Adipocyte (in vitro differentiated cells): Measurements from ENCODE around the gene TMEFF2.

ENCODE experiments used
- DNase-seq: peaks from one replicate; pipeline ENCODE4 v3.0.0-alpha.2; 2015; ENCODE audit warnings: low read depth
- H3K27me3 ChIP-seq: replicated peaks from 2 replicates; pipeline ENCODE4 v1.7.0; 2013; ENCODE audit warnings: mild to moderate bottlenecking, low read length, moderate library complexity; ENCODE audit not compliant: control insufficient read depth, insufficient read depth
- H3K36me3 ChIP-seq: 2 replicates; pipeline ENCODE4 v1.7.0; 2013; ENCODE audit warnings: low read length, mild to moderate bottlenecking, moderate library complexity; ENCODE audit not compliant: control insufficient read depth, insufficient read depth, severe bottlenecking
- H3K4me1 ChIP-seq: 2 replicates; pipeline ENCODE4 v1.7.0; 2013; ENCODE audit warnings: mild to moderate bottlenecking, low read length, moderate library complexity; ENCODE audit not compliant: control insufficient read depth, insufficient read depth
- H3K4me3 ChIP-seq: 2 replicates; pipeline ENCODE4 v1.7.0; 2013; ENCODE audit warnings: mild to moderate bottlenecking, low read length, moderate library complexity
- H3K9ac ChIP-seq: 2 replicates; pipeline ENCODE4 v1.7.0; 2013; ENCODE audit warnings: mild to moderate bottlenecking, low read length, moderate library complexity
- H3K9me3 ChIP-seq: 2 replicates; pipeline ENCODE4 v1.7.0; 2013; ENCODE audit warnings: mild to moderate bottlenecking, low read length, moderate library complexity; ENCODE audit not compliant: control insufficient read depth

Gene TMEFF2

DNA sequence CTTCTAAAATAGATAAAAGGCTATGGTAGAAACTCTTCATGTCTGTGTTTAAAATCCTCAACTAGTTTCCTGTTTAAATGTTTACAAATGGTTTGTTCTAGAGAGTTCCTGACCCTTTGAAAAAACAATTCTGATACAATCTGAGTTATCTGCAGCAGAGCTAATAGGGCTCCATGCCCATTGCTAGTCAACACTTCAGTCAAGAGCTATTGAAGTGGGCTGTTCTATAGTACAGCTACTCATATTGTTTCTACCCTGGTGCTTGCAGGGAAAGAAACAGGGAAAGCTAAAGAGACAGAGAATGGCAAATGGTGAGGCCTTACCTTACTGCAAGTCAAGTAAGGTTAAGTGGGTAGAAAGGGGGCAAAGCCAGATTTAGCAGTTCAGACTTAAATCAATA is 235.5 kb downstream of the TMEFF2 start:
- no peak overlapping the region for H3K4me3 ChIP-seq
- no peaks in the 10 kb centered on the region for H3K9me3 ChIP-seq
- no peak for DNase-seq
- H3K27me3 ChIP-seq = no peaks in the 10 kb centered on the region
- H3K9ac ChIP-seq = no peak overlapping the region
- H3K36me3 ChIP-seq = no peaks in the 10 kb centered on the region
- H3K4me1 ChIP-seq = peaks cover 6% of the 10 kb centered on the region

DNA sequence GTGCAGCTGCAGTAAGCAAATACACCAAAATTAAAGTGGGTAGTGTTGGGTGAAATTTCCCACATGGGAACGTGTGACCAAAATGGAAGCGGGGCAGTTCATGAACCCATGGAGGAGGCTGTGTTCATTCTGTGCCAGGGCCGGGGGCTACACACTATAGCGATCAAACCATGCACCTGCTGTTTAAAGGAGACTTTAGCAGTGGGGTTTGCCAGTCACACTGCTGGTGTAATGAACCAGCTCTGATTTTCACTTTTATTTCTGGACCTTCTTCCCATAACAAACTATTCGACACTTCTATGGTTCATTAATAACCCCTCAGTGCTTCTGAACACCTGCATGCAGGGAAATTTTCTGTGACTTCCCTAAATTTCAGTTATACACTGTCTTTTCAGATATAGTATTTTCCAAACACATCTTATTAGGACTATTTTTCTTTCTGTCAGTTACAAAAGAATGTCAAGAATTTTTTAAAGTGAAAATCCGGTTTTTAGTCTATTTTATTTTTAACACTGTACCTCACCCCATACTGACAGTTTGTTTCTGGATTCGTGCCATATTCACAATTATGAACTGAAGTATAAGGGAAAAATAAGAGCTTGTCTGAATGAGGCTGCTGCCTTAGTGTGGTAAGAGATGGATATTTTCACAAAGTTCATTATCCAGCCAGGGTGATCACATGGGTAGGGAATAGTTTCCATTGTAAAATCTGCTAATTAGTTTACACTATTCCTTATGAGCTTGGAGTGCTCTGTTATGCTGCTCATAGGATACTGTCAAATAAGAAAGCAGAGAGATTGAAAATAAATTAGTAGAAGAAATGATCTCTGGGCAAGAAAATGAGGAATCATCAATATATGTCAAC is 236.5 kb downstream of the TMEFF2 start:
- no peak for DNase-seq
- no peaks in the 10 kb centered on the region for H3K36me3 ChIP-seq
- H3K9me3 ChIP-seq = no peaks in the 10 kb centered on the region
- H3K4me1 ChIP-seq = peaks cover 9% of the 10 kb centered on the region
- H3K4me3 ChIP-seq = no peak overlapping the region
- H3K9ac ChIP-seq = no peak overlapping the region
- no peaks in the 10 kb centered on the region for H3K27me3 ChIP-seq

DNA sequence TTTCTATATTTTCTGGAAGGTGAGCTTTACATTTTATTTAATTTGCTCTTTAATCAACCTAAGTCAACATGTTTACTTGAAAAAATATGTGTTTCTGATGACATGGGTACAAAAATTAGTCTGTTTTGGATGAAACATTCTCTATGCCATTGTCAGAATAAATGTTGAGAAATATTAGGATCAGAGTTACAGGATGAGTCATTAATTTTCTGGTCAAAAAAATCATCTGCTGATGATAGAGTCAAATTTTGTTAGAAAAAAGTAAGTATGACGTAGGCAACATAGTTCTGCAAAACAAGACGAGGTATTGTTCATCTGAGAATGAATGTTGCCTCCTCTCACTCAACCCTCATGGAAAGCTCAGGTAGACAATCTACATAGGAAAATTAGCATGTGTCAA is 240.3 kb downstream of the TMEFF2 start:
- no peak overlapping the region for H3K9ac ChIP-seq
- no peaks in the 10 kb centered on the region for H3K27me3 ChIP-seq
- no peaks in the 10 kb centered on the region for H3K9me3 ChIP-seq
- DNase-seq = no peak
- peaks cover 40% of the 10 kb centered on the region for H3K4me1 ChIP-seq
- H3K4me3 ChIP-seq = no peak overlapping the region
- no peaks in the 10 kb centered on the region for H3K36me3 ChIP-seq

DNA sequence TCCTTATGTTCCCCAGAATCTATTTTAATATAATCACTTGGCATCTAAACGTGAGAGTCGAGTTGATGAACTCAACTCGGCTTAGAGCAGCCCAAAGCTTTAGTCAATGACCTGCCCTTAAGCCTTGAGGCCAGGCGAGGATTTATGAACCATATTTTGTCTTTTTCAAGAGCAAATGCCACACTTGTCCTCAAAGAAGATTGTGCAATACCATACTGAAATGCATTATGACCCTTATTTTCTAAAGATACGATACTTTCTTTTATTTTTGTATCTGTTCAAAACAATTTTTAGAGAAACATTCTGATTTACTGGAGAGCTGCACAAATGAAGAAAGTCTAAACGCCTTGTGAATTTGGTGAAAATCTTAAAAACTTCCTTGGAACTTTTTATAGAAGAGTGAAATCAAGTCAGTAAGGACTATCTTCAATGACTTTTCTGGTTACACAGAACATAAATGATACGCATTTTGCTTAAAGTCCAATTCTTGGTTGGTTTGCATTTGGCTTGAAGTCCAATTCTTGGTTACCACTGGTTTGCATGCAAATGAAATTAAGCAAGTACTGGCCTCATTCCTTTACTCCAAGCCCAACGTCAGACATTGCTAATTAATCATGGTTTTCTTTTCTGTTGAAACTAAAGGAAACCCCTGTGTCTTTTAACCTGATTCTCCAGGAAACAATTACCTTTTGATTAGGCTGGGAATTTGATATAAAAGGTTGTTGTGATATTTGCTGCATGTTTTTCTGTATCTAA is 242.0 kb downstream of the TMEFF2 start:
- Histone ChIP-seq H3K36me3 (no peaks in the 10 kb centered on the region), H3K4me1 (peaks cover 41% of the 10 kb centered on the region), H3K4me3 (no peak overlapping the region), H3K27me3 (no peaks in the 10 kb centered on the region), H3K9me3 (no peaks in the 10 kb centered on the region), H3K9ac (no peak overlapping the region)
- DNase-seq = no peak

DNA sequence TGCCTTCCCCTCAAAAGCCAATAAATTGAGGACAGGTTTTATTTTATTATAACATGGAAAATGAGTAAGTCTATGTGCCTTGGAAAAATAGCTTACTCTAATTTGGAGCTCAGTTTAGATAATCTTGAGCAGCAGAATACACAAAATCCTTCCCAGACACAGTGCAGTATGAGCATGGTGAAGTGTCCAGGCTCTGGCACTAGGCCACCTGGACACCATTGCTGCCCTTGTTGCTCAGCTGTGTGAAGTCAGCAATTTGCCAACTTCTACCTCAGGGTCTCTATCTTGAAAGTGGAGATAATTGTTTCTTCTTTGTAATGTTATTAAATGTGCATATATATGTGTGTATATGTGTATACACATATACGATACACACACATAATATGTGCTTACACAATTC is 242.9 kb downstream of the TMEFF2 start:
- Histone ChIP-seq H3K27me3 (no peaks in the 10 kb centered on the region), H3K4me1 (peaks cover 49% of the 10 kb centered on the region), H3K36me3 (no peaks in the 10 kb centered on the region), H3K9me3 (no peaks in the 10 kb centered on the region), H3K4me3 (no peak overlapping the region), H3K9ac (no peak overlapping the region)
- no peak for DNase-seq

DNA sequence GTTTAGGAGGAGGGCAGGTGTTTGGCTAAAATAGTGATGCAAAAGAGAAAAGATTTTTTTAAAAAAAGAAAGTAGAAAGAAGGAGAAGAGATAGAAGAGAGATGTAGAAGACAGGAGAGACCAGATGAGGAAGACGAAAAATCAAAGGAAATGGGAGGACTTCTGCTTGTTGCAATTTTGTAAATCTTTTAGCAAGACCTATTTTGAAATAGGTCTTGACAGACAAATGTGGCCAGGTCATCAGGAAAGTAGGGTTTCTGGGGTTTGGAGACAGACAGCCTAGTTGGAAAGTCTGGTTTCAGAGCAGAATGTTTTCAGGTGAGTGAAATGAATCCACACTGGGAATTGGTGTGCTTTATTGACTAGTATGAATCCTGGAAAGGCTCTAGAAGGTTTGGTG is 243.4 kb downstream of the TMEFF2 start:
- no peak for DNase-seq
- Histone ChIP-seq H3K4me1 (peaks cover 54% of the 10 kb centered on the region), H3K9me3 (no peaks in the 10 kb centered on the region), H3K4me3 (no peak overlapping the region), H3K36me3 (no peaks in the 10 kb centered on the region), H3K9ac (no peak overlapping the region), H3K27me3 (no peaks in the 10 kb centered on the region)

DNA sequence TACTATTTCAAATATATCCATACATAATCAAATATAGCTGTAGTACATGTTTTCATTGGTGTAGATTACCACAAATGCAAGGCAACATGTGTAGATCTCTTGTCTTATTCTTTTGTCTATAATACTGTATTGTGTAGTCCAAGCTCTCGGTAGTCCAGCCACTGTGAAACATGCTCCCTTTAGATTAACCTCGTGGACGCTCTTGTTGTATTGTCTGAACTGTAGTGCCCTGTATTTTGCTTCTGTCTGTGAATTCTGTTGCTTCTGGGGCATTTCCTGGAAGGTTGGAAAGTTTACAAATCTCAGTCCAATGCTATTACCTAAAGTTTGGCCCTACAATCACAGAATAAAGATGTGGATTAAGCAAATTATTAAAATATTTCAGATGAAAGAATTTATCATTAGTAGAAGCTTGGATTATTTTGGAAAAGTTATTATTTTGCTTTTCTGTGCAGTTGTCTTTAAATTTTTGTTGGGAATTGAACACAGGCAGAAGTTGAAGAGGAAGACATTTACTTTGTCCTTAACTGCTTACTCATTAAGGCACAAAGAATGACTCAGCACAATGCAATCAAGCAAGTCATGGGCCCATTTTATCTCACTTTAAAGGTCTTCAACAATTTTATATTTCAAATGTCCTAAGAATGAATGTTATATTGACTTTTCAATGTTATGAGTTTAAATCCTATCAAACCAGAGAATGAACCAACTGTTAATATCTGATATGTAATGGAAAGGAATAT is 244.4 kb downstream of the TMEFF2 start:
- Histone ChIP-seq H3K27me3 (no peaks in the 10 kb centered on the region), H3K9ac (no peak overlapping the region), H3K36me3 (no peaks in the 10 kb centered on the region), H3K9me3 (no peaks in the 10 kb centered on the region), H3K4me1 (peaks cover 64% of the 10 kb centered on the region), H3K4me3 (no peak overlapping the region)
- DNase-seq = peak; percentile 56

DNA sequence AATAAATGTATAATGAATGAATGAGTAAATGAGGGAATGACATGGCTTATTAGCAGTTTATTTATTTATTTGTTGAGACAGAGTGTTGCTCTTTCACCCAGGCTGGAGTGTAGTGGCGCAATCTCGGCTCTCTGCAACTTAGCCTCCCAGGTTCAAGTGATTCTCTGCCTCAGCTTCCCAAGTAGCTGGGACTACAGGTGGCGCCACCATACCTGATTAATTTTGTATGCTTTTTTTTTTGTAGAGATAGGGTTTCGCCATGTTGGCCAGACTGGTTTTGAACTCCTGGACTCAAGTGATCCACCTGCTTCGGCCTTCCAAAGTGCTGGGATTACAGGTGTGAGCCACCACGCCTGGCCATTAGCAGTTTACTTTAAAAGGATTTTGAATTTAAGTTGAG is 247.5 kb downstream of the TMEFF2 start:
- H3K36me3 ChIP-seq = no peaks in the 10 kb centered on the region
- no peak for DNase-seq
- no peaks in the 10 kb centered on the region for H3K27me3 ChIP-seq
- no peaks in the 10 kb centered on the region for H3K9me3 ChIP-seq
- H3K4me1 ChIP-seq = peaks cover 55% of the 10 kb centered on the region
- no peak overlapping the region for H3K4me3 ChIP-seq
- H3K9ac ChIP-seq = no peak overlapping the region

DNA sequence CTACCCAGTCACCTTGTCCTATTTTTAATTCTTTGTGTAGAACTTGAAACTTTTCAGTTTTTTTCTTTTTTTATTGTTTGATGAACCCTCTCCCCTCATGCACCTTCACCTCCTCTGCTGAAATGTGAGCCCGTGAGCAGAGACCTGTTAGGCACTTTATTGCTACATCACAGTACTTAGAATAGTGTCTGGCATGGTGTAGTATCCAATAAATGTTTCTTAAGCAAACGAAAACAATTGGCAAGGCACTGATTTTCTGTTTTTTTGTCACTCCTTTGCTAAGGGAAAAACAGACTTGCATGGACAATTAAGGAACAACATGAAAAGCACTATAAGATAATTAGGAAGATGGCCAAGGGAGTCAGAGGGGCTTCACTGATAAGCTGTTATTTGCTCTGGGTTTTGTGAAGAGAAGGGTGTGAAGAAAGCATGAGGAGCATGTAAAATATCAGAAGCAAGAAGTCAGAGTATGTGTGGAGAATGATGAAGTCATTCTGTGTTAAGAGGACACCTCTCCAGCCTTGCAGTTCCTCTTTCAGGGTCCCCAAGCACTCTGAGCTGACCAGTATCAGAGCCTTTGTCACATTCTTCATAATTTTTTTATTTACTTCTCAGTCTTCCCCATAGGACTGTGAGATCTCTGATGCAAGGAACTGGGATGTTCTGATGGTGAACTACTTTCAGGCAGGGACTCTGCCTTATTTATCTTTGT is 248.1 kb downstream of the TMEFF2 start:
- peaks cover 55% of the 10 kb centered on the region for H3K4me1 ChIP-seq
- no peaks in the 10 kb centered on the region for H3K9me3 ChIP-seq
- H3K27me3 ChIP-seq = no peaks in the 10 kb centered on the region
- H3K4me3 ChIP-seq = peak overlapping the region; percentile 1
- peak overlapping the region; percentile 62 for H3K9ac ChIP-seq
- no peaks in the 10 kb centered on the region for H3K36me3 ChIP-seq
- no peak for DNase-seq

DNA sequence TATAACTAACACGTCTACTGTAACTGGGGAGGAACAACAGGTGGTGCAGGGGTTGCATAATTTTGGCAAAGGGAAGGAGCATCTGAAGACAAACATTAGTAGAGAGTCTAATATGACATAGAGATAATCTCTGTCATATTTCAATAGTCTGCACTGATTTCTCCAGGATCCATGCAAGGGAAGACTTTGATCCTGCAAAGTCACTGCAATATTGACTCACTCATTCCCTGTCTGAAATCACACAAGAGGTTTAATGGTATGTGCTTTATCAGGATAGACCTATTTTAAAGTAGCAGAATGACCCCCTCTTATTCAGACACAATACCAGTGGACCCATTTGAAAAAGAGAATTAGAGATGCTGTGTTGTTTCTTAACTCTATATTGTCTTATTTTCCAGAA is 249.1 kb downstream of the TMEFF2 start:
- Histone ChIP-seq H3K4me3 (no peak overlapping the region), H3K9ac (no peak overlapping the region), H3K27me3 (no peaks in the 10 kb centered on the region), H3K9me3 (no peaks in the 10 kb centered on the region), H3K4me1 (peaks cover 48% of the 10 kb centered on the region), H3K36me3 (no peaks in the 10 kb centered on the region)
- DNase-seq = no peak

DNA sequence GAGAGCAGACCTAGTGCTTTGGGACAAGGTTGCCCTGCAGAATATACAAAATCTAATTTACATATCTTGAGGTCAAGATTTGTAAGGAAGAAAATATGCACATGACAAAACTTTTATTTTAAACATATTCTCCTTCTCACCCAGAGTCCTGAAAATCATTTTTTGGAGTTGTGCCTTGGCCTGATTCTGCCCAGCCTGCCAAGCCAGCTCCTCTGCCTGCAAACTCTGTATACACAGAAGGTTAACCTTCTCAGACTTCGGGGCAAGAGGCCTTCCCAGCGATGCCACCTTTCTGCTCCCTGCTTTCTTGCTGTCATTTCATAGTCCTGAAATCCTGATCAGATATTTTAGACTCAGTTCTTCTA is 252.0 kb downstream of the TMEFF2 start:
- Histone ChIP-seq H3K36me3 (no peaks in the 10 kb centered on the region), H3K4me3 (no peak overlapping the region), H3K9ac (no peak overlapping the region), H3K9me3 (no peaks in the 10 kb centered on the region), H3K4me1 (peaks cover 41% of the 10 kb centered on the region), H3K27me3 (no peaks in the 10 kb centered on the region)
- peak; percentile 26 for DNase-seq
